ENCODE measurements around the gene PTGDR2.

The PTGDR2 gene

GRCh38 chr11:60855726-60856633, at the start of gene PTGDR2:
PTGDR2 (minus strand) TSS chr11:60855950; CDS start chr11:60853722, 2,228 bp downstream.
- no peak for DNase-seq (ENCODE audit: low read depth in 2 of 2)

DNA sequence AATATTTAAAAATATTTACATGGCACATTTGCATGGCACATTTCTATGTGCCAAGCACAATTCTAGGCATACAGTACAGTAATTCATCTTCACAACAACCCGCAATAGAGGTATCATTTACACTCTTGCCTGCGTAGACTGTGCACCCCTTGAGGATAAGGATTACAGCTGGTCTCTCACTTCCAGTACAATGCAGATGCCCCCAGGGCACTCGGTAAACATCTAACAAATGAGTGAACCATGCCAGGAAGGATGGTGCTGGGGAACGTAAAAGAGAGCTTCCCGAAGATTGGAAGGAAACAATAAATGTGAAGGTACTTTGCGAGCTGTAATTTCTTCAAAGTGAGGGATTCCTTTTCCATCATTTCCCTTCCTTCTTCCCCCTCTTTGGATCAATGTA, 49.3 kb upstream of the PTGDR2 start:
- DNase-seq (ENCODE audit: low read depth in 2 of 2), result no peak

DNA sequence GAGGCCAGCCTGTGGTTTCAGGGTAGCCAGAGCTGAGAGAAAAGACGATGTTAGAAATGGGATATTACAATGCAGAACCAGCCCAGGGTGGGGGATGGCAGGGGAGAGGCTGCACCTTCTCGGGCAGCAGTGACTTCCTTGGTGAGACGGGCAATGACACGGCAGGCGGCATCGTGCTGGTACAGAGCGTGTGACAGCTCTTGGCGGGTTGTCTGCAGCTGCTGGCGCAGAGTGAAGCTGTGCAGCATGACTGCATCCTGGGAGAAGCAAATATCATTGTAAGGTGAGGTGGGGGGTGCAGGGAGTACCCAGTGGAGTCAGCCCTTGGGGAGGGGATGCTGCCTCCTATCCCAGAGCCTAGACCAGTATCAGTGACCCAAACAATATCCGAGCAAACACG, 46.9 kb upstream of the PTGDR2 start:
- no peak for DNase-seq (ENCODE audit: low read depth in 2 of 2)

DNA sequence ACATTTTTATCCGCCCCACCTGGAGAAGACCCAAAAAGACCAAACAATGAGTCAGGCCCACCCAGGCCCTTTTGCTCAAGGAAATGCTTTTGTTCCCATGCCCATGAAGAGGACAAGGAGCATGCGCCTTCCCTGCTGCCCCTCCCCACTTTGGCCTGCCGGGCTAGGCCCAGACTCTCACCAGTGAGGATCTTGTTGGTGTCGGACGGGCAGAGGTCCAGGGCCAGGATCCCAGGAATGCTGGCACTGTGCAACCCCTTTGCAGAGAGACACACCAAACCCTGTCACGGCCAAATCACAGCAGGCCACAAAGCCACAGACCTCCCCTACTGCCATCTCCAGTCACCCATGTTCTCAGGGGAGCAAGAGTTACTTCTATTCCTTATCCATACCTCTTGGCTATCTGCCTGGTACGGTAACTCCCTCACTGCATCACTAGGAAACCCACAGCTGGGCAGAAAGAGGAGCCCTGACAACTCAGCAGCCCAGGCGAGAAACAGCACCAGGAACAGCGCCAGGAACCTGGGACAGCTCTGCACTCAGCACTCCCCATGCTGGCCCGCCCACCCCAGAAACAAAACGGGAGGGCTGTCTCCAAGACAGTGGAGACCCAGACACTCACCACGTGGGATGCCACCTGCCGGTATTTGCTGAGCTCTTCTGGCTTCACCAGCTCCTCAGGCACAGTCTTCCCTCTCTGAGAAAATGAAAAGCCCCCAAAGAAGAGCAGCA, 45.1 kb upstream of the PTGDR2 start:
- DNase-seq (ENCODE audit: low read depth in 2 of 2), result no peak

- DNase-seq (ENCODE audit: low read depth in 2 of 2), result no peak
These were observed 44.2 kb upstream of the PTGDR2 start for GRCh38 chr11:60899977-60900376.

DNA sequence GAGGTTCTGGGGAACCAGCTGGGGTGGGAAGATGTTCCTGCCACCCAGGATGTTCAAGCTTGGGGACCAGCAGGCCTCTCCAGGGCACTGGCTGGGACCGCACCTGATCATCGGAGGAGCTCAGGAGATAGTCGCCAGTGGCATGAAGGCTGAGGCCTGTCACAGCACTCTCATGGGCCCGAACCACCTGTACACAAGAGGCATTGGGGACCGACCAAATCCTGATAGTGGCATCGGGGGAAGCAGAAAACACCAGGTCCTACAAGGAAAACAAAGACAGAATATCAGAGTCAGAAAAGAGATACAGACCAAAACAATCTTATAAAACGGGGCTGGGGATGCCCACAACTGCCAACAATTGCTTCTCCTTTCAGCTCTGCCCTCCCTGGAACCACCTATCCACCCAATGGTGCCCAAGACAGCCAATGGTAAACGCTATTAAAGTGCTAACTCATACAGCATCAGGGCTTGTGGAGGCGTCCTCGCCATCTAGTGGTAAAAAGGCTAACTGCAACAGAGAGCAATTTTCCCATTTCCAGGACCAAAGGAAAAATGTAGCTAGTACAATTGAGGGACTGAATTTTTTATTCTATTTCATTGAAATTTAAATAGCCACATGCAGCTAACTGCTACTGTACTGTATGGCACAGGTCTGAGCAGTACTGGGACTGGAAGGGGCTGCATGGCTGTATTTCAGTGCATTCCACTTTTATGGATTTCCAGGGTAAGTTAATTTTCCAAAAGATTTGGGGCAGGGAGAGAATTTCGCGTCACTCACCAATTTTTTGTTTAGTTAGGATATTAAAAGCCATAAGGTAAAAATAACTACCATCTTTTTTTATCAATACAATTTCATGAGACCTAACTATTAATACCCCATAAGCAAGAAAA, 43.5 kb upstream of the PTGDR2 start:
- no peak for DNase-seq (ENCODE audit: low read depth in 2 of 2)

- DNase-seq (ENCODE audit: low read depth in 2 of 2), result no peak
These were observed 41.7 kb upstream of the PTGDR2 start for GRCh38 chr11:60897496-60897895.

- no peak for DNase-seq (ENCODE audit: low read depth in 2 of 2)
These were observed 39.9 kb upstream of the PTGDR2 start for GRCh38 chr11:60895687-60896086.

- DNase-seq (ENCODE audit: low read depth in 2 of 2), result no peak
These were observed 35.5 kb upstream of the PTGDR2 start for GRCh38 chr11:60891103-60891741.

GRCh38 chr11:60890696-60891095, 34.9 kb upstream of the PTGDR2 start:
- DNase-seq (ENCODE audit: low read depth in 2 of 2), result no peak

GRCh38 chr11:60889869-60890311, 34.1 kb upstream of the PTGDR2 start:
- DNase-seq (ENCODE audit: low read depth in 2 of 2), result no peak

DNA sequence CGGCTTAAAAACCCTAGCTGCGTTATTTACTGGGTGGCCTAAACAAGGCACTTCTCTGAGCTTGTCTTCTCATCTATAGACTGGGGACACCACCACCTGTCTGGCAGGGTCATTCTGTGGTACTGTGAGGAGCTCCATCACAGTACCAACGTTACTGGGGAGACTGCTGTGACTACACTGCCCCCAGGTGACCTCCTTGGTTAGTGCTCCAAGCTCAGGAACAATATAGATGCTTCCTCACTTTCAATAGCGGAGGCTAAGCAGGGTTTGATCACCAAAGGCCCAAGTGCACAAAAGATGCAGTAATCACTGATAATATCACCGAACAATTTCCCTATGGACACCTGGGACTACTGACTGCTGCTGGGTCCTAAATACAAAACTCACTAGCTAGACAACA, 31.8 kb upstream of the PTGDR2 start:
- DNase-seq (ENCODE audit: low read depth in 2 of 2), result no peak

- DNase-seq (ENCODE audit: low read depth in 2 of 2), result no peak
These were observed 25.0 kb upstream of the PTGDR2 start for GRCh38 chr11:60880643-60881282.

DNA sequence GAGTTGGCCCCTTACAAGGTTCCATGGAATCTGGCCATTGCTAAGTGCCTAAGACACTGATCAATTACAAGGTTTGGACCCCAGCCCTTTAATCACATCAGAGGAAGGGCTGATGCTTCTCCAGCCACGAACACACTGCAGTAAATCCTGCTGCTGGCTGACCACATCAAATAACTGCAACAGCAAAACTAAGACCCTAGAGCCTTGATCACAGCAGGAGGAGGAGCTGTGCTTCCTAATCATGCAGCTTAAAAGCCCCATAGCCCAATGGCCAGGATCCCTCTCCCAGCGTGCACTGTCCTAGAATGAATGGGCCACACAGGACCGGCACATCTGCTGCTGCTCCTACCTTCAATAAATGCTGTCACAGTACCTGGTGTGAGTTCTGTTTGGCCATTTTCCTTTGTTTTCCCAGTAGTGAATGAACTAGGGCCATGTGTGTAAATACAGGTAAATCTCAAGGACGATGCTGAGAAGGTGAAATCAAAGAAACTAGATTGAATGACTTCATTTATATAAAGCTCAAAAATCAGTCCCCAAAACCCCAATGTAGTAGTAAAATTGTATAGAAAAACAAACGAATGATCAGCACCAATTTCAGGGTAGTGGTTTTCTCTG, 24.3 kb upstream of the PTGDR2 start:
- DNase-seq (ENCODE audit: low read depth in 2 of 2), result no peak

- no peak for DNase-seq (ENCODE audit: low read depth in 2 of 2)
These were observed 23.4 kb upstream of the PTGDR2 start for GRCh38 chr11:60879104-60879503.

- DNase-seq (ENCODE audit: low read depth in 2 of 2), result no peak
These were observed 22.7 kb upstream of the PTGDR2 start for GRCh38 chr11:60878245-60879101.

DNA sequence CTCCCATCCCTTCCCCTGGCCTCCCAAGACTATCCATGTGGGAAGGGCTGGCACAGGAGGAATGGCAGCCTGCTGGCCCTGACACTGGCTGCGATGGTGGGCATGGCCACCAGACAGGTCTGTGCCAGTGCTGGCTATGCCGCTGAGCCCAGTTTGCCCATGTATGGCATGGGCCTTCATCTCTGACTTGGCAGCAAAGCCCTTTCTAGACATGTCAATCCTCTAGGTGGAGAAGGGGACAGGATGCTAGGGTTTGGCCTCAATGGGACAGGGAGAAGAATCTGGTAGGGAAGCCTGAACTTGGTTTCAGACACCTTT, 20.4 kb upstream of the PTGDR2 start:
- DNase-seq (ENCODE audit: low read depth in 2 of 2), result no peak

- DNase-seq (ENCODE audit: low read depth in 2 of 2), result no peak
These were observed 19.8 kb upstream of the PTGDR2 start for GRCh38 chr11:60875366-60876167.

Measured in stimulated activated CD4-positive, alpha-beta T cell treated with anti-CD3 and anti-CD28 coated beads, Interleukin-4, amount 100 ng/mL, for 48 hours (primary cell).